Breast epithelium (tissue), 4 donors: ENCODE data around the gene ZNF423. TPM values are rescaled to one million over a fixed set of nuclear protein-coding genes. Genes with fewer than 3 reads are reported as not detected.

Experiments used
- DNase-seq, 2 donors: peaks; one replicate each; pipeline ENCODE4 v3.0.0-alpha.2; 2019; ENCODE audit warnings: low spot score in 2 of 2
- H3K27ac ChIP-seq, 2 donors: fragments of 200-600 bp; sonication (generic) in 1 of 2; one replicate each; pipeline ENCODE4 v1.5.1; 2016 to 2019; ENCODE audit warnings: mild to moderate bottlenecking in 1 of 2
- H3K27me3 ChIP-seq, 2 donors: fragments of 200-600 bp; sonication (generic) in 1 of 2; one replicate each; pipeline versions ENCODE4 v1.5.1 to v1.6.0; 2017 to 2019; ENCODE audit warnings: control low read depth in 1 of 2, mild to moderate bottlenecking in 1 of 2
- H3K36me3 ChIP-seq: fragments of 200-600 bp; one replicate; pipeline ENCODE4 v1.5.1; 2019
- H3K4me1 ChIP-seq, 2 donors: fragments of 200-600 bp; sonication (generic); one replicate each; pipeline ENCODE4 v1.5.1; 2016 to 2019; ENCODE audit warnings: control low read depth in 1 of 2
- H3K4me3 ChIP-seq, 3 donors: fragments of 200-600 bp; sonication (generic); 1 replicate in 2 of 3; 2 replicates in 1 of 3; pipeline ENCODE4 v1.5.1; 2016 to 2019; ENCODE audit warnings: mild to moderate bottlenecking in 3 of 3, moderate library complexity in 2 of 3
- H3K9me3 ChIP-seq, 2 donors: fragments of 200-600 bp; sonication (generic) in 1 of 2; one replicate each; pipeline ENCODE4 v1.5.1; 2016 to 2019; ENCODE audit warnings: control low read depth in 1 of 2
- CTCF ChIP-seq, 3 donors: fragments of 450-650 bp; IDR thresholded peaks; one replicate each; pipeline ENCODE4 v1.5.1; 2016 to 2017; ENCODE audit warnings: antibody characterized with exemption in 3 of 3, mild to moderate bottlenecking in 3 of 3, moderate library complexity in 3 of 3
- POLR2A ChIP-seq: fragments of 450-650 bp; IDR thresholded peaks from one replicate; pipeline ENCODE4 v1.6.1; 2016; ENCODE audit warnings: antibody characterized with exemption, mild to moderate bottlenecking, moderate library complexity
- POLR2AphosphoS5 ChIP-seq, 3 donors: sonication (generic); formaldehyde crosslinking; IDR thresholded peaks; one replicate each; pipeline ENCODE4 v1.6.1; 2017; ENCODE audit warnings: antibody characterized with exemption in 3 of 3
- intact Hi-C: fragments of 100-400 bp; cut with DNase I; formaldehyde crosslinking; loops from one replicate; pipeline ENCODE4 v1.15.1; 2023; ENCODE audit warnings: low total_unique reads
- total RNA-seq, 3 donors: library from RNA; depleted of rRNA; stranded (reverse); fragments of >200 nt; gene quantifications; one replicate each; pipeline ENCODE4 v1.1.0, GENCODE V29; 2016

ZNF423 gene
- total RNA-seq, 3 donors from 2014 or later: 4.7 to 8.0 (median 5.9) TPM

- H3K4me3 ChIP-seq: no peak overlapping the region
- no peak overlapping the region for H3K27ac ChIP-seq
- no peaks in the 10 kb centered on the region for H3K4me1 ChIP-seq
- no peaks in the 10 kb centered on the region for H3K36me3 ChIP-seq
- TF ChIP-seq POLR2A (no peak), POLR2AphosphoS5 (IDR thresholded peaks at IDR 0.05) (no peak), CTCF (IDR thresholded peaks at IDR 0.05) (no peak)
- H3K9me3 ChIP-seq: no peaks in the 10 kb centered on the region
- intact Hi-C loops: no loop called here
- DNase-seq: no peak
- no peaks in the 10 kb centered on the region for H3K27me3 ChIP-seq
Observed at GRCh38 chr16:49485663-49486062, 370.2 kb downstream of the ZNF423 start.

DNA sequence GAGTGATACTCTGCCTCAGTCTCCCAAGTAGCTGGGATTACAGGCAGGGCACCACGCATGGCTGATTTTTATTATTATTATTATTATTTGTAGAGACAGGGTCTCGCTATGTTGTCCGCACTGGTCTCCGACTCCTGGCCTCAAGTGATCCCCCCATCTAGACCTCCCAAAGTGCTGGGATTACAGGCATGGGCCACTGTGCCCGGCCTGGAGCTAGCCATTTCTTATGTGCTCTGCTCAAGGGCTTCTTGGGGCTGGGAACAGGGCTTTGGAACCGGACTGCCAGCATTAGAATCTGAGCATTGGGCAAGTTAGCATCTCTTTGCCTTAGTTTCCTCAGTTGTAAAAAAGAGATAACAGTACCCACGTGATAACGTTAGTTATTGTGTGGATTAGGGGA lies 371.0 kb downstream of the ZNF423 start:
- Histone ChIP-seq H3K27me3 (no peaks in the 10 kb centered on the region), H3K4me3 (peak overlapping the region; percentile 25 to 60 (median 41)), H3K4me1 (no peaks in the 10 kb centered on the region), H3K27ac (peak overlapping the region; percentile 42 to 54), H3K36me3 (no peaks in the 10 kb centered on the region), H3K9me3 (no peaks in the 10 kb centered on the region)
- intact Hi-C loops: no loop called here
- DNase-seq: no peak
- TF ChIP-seq CTCF (IDR thresholded peaks at IDR 0.05) (no peak), POLR2A (no peak), POLR2AphosphoS5 (IDR thresholded peaks at IDR 0.05) (no peak)

DNA sequence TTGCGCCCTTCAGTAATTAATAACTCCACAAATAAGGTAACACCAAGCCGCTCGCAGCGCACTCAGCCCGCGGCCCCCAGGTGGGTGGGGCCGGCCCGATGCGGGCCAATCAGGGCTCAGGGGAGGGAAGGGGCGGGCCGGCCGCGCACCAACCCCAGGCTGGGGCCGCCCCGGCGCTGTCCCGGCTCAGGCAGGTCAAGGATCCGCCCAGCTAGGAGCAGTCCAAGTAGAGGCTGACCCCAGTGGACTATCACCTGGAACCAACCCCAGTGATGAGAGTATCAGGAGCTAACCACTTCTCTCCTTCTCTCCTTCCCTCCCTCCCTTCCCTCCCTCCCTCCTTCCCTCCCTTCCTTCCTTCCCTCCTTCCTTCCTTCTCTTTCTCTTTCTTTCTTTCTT lies 371.5 kb downstream of the ZNF423 start:
- Histone ChIP-seq H3K4me1 (no peaks in the 10 kb centered on the region), H3K36me3 (no peaks in the 10 kb centered on the region), H3K9me3 (no peaks in the 10 kb centered on the region), H3K27ac (peak overlapping the region; percentile 42 to 54), H3K27me3 (no peaks in the 10 kb centered on the region), H3K4me3 (peak overlapping the region; percentile 25 to 60 (median 41))
- intact Hi-C loops: no loop called here
- peak; percentile 54 to 58 for DNase-seq
- TF ChIP-seq CTCF (IDR thresholded peaks at IDR 0.05): no peak
- no peak for TF ChIP-seq POLR2A
- TF ChIP-seq POLR2AphosphoS5 (IDR thresholded peaks at IDR 0.05): no peak

DNA sequence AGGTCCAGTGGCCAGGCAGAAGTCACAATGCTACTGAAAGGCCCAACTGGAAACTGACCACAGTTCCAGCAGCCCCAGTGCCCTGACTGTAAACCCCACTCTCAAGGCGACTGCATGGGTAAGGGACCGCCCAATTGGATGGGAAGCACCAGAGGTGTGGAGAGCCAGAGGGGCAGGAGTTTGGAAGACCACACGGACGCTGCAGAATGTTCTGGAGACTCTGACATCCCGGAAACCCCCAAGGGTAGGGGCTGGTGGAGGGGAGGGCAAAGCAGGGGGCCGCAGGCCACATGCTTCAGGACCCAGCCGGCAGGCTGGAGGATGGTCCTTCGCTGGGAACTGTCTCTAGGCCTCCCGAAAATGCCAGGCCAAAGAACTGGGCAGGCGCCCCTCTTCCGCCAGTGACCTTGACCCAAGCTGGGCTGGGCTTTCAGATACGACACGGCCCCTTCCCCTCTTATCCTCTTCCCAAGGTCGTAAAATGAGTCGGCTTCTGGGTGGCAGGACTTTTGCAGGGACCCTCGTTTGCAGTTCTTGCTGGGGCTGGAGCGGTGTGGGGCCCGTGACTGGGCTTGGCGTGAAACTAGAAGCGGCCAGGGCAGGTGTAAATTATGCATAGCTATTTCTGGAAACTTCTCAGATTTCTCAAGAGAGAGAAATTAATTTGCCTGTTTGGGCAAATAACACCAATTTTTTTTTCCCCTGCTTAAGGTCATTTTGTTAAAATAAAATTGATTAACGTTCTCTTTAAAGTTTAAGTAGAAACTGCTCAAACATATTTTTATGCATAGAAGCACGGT lies 372.1 kb downstream of the ZNF423 start:
- TF ChIP-seq POLR2AphosphoS5 (IDR thresholded peaks at IDR 0.05) (no peak), CTCF (IDR thresholded peaks at IDR 0.05) (no peak), POLR2A (no peak)
- no peak overlapping the region for H3K27ac ChIP-seq
- H3K36me3 ChIP-seq: no peaks in the 10 kb centered on the region
- DNase-seq: no peak
- no peaks in the 10 kb centered on the region for H3K9me3 ChIP-seq
- no peaks in the 10 kb centered on the region for H3K4me1 ChIP-seq
- intact Hi-C loops: no loop called here
- peak overlapping the region; percentile 25 to 60 (median 41) for H3K4me3 ChIP-seq
- H3K27me3 ChIP-seq: no peaks in the 10 kb centered on the region

- H3K27me3 ChIP-seq: no peaks in the 10 kb centered on the region
- no peak overlapping the region for H3K27ac ChIP-seq
- H3K9me3 ChIP-seq: no peaks in the 10 kb centered on the region
- intact Hi-C loops: no loop called here
- no peaks in the 10 kb centered on the region for H3K36me3 ChIP-seq
- H3K4me3 ChIP-seq: no peak overlapping the region
- H3K4me1 ChIP-seq: no peaks in the 10 kb centered on the region
- no peak for TF ChIP-seq POLR2AphosphoS5 (IDR thresholded peaks at IDR 0.05)
- no peak for TF ChIP-seq CTCF (IDR thresholded peaks at IDR 0.05)
- TF ChIP-seq POLR2A: no peak
- DNase-seq: no peak
Observed at GRCh38 chr16:49483251-49483650, 372.7 kb downstream of the ZNF423 start.
